ENCODE results near the gene SIPA1L3. TPM values are rescaled to one million over a fixed set of nuclear protein-coding genes. Genes with fewer than 3 reads are reported as not detected.
"Not testable (repeated sequence)": the region's sequence is repeated elsewhere in the genome, so short reads cannot be mapped to it uniquely, and the experiment has no call there.

The SIPA1L3 gene, protein sequence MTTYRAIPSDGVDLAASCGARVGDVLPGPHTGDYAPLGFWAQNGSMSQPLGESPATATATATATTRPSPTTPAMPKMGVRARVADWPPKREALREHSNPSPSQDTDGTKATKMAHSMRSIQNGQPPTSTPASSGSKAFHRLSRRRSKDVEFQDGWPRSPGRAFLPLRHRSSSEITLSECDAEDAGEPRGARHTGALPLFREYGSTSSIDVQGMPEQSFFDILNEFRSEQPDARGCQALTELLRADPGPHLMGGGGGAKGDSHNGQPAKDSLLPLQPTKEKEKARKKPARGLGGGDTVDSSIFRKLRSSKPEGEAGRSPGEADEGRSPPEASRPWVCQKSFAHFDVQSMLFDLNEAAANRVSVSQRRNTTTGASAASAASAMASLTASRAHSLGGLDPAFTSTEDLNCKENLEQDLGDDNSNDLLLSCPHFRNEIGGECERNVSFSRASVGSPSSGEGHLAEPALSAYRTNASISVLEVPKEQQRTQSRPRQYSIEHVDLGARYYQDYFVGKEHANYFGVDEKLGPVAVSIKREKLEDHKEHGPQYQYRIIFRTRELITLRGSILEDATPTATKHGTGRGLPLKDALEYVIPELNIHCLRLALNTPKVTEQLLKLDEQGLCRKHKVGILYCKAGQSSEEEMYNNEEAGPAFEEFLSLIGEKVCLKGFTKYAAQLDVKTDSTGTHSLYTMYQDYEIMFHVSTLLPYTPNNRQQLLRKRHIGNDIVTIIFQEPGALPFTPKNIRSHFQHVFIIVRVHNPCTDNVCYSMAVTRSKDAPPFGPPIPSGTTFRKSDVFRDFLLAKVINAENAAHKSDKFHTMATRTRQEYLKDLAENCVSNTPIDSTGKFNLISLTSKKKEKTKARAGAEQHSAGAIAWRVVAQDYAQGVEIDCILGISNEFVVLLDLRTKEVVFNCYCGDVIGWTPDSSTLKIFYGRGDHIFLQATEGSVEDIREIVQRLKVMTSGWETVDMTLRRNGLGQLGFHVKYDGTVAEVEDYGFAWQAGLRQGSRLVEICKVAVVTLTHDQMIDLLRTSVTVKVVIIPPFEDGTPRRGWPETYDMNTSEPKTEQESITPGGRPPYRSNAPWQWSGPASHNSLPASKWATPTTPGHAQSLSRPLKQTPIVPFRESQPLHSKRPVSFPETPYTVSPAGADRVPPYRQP (N-terminal part only)
- total RNA-seq = 10 to 100 TPM in 1 of 4 donors, 1 to 10 TPM in 3; 4.1 to 18.7 (median 6.1) TPM

DNA sequence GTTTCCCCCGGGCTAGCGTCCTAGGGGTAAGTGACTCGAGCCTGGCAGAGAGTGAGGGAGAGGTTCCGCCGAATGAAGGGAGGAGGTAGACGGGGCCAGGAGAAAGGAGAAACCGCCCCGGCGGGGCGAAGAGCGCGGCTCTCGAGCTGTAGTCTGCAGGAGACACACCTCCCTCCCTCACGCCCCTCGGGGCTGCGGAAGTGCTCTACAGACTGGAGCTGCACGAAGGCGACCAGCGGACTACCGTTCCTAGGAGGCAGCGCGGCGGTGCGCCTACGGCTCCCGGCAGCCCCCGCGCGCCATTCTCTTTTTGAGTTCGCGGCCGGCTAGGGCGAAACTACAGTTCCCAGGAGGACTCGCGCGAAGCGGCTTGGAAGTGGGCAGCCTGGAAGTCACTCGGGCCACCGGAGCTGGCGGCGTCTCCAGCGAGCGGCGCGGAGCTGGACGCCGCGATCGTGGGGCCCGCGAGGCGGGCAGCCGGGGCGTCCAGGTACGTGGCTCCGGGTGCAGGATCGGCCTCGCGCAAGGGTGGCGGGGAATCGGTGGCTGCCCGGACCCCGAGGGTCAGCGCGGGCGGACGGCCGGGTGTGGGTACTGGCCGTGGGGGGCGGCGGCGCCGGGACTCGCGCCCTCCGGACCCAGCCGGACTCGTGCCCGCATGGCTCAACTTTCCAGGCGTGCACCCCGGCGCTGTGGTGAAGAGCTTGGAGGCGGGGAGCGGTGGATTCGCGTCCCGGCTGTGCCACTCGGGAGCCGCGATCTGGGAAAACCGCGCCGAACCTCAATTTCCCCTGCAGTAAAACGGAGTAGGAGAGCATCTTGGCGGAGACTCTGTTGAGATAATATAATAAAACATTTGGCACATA, at the start of gene SIPA1L3:
Gene SIPA1L3, plus strand, starts transcription at position 340 of the 866 bp plus-strand sequence. CDS start 174,358 bp downstream, outside the sequence.
- intact Hi-C loops (cut with DNase I; ENCODE audit: low total_unique reads) = loop anchor here (1.0 to 10.0 kb wide), 8 partner anchors 27 to 572 kb away; partner anchors contain the start of genes CATSPERG, KCNK6, YIF1B and ZNF527
- Histone ChIP-seq H3K9me3 (no peaks in the 10 kb centered on the region), H3K27me3 (no peaks in the 10 kb centered on the region), H3K4me1 (peaks cover 9 to 16% of the 10 kb centered on the region in 2 donors), H3K27ac (peak within 1 kb of the TSS; percentile 62 to 85 (median 83)), H3K4me3 (peak within 1 kb of the TSS; percentile 84 to 98 (median 90)), H3K36me3 (no peaks in the 10 kb centered on the region)
- in situ Hi-C loops (cut with MboI; ENCODE audit: low sequenced_read_pairs in 4 of 4) = loop anchor here (10.0 to 25.0 kb wide), 2 partner anchors 188 to 430 kb away; partner anchors contain the start of gene CATSPERG (in 4 of the 4)
- TF ChIP-seq, protein P1, sequence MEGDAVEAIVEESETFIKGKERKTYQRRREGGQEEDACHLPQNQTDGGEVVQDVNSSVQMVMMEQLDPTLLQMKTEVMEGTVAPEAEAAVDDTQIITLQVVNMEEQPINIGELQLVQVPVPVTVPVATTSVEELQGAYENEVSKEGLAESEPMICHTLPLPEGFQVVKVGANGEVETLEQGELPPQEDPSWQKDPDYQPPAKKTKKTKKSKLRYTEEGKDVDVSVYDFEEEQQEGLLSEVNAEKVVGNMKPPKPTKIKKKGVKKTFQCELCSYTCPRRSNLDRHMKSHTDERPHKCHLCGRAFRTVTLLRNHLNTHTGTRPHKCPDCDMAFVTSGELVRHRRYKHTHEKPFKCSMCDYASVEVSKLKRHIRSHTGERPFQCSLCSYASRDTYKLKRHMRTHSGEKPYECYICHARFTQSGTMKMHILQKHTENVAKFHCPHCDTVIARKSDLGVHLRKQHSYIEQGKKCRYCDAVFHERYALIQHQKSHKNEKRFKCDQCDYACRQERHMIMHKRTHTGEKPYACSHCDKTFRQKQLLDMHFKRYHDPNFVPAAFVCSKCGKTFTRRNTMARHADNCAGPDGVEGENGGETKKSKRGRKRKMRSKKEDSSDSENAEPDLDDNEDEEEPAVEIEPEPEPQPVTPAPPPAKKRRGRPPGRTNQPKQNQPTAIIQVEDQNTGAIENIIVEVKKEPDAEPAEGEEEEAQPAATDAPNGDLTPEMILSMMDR (IDR thresholded peaks at IDR 0.05 in 4 of 5, conservative IDR thresholded peaks at IDR 0.05 in 1 of 5) = peak in 1 of 5 experiments; percentile 3
- TF ChIP-seq POLR2A (IDR thresholded peaks at IDR 0.05) = peak; percentile 69 to 87
- DNase-seq = peak; percentile 89 to 90
- ATAC-seq = peak; percentile 97

DNA sequence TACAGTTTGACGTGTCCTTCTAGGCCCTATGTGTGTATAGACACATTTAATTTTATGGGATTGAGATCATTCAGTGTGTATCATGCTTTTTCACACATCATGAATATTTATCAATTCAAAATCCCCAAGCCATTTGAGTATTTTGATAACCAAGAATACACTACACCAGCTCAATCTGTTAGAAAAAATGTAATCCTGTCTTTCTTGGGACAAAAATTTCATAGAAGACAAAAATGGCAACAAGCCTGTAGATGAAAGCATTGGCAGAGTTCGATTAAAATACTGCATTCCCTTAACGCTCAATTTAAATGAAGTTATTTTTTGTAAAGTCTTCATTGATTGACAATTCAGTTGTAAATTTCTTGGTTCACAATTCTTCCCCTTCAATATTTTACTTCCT, 42.5 kb upstream of the SIPA1L3 start:
- H3K36me3 ChIP-seq = no peaks in the 10 kb centered on the region
- DNase-seq (no peak), ATAC-seq (no peak)
- intact Hi-C loops (cut with DNase I; ENCODE audit: low total_unique reads) = no loop called here
- H3K4me3 ChIP-seq = no peak overlapping the region
- no peak for TF ChIP-seq POLR2A (IDR thresholded peaks at IDR 0.05)
- TF ChIP-seq, protein P1 (IDR thresholded peaks at IDR 0.05 in 4 of 5, conservative IDR thresholded peaks at IDR 0.05 in 1 of 5) = no peak
- H3K27ac ChIP-seq = no peak overlapping the region
- no peaks in the 10 kb centered on the region for H3K9me3 ChIP-seq
- H3K27me3 ChIP-seq = no peaks in the 10 kb centered on the region
- no peaks in the 10 kb centered on the region for H3K4me1 ChIP-seq
- in situ Hi-C loops (cut with MboI; ENCODE audit: low sequenced_read_pairs in 4 of 4) = no loop called here

DNA sequence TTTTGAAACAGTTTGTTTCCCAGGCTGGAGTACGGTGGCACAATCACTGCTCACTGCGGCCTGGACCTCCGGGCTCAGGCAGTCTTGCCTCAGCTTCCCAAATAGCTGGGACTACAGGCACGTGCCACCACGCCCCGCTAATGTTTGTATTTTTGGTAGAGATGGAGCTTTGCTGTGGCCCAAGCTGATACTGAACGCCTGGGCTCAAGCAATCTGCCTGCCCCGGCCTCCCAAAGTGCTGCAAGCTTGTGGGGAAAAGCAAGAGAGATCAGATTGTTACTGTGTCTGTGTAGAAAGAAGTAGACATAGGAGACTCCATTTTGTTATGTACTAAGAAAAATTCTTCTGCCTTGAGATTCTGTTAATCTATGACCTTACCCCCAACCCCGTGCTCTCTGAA, 41.1 kb upstream of the SIPA1L3 start:
- ATAC-seq; in situ Hi-C loops (cut with MboI; ENCODE audit: low sequenced_read_pairs in 4 of 4); H3K27ac ChIP-seq; H3K9me3 ChIP-seq; H3K27me3 ChIP-seq; intact Hi-C loops (cut with DNase I; ENCODE audit: low total_unique reads); H3K4me1 ChIP-seq; DNase-seq; H3K36me3 ChIP-seq; H3K4me3 ChIP-seq: not testable (repeated sequence)

DNA sequence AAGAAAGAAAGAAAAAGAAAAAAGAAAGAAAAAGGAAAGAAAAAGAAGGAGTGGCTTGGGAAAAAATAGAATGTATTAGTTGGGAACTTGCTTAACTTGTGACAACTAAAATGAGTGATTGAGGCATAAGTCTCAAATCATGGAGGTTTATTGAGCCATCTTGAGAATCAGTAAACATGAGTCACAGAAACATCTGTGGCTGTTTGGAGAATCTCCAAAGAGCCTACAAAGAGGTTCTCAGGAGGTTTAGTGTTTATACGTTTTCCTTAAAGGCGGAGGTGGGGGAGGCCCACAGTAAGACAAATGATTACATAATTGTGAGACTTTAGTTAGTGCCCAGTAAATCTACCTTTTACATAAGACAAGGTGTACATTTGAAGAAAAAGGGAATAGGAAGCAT, 39.2 kb upstream of the SIPA1L3 start:
- intact Hi-C loops (cut with DNase I; ENCODE audit: low total_unique reads) = no loop called here
- Histone ChIP-seq H3K36me3 (no peaks in the 10 kb centered on the region), H3K4me1 (no peaks in the 10 kb centered on the region), H3K9me3 (no peaks in the 10 kb centered on the region), H3K27ac (no peak overlapping the region), H3K27me3 (no peaks in the 10 kb centered on the region), H3K4me3 (no peak overlapping the region)
- DNase-seq (no peak), ATAC-seq (no peak)
- no peak for TF ChIP-seq POLR2A (IDR thresholded peaks at IDR 0.05)
- TF ChIP-seq, protein P1 (IDR thresholded peaks at IDR 0.05 in 4 of 5, conservative IDR thresholded peaks at IDR 0.05 in 1 of 5) = no peak
- in situ Hi-C loops (cut with MboI; ENCODE audit: low sequenced_read_pairs in 4 of 4) = no loop called here
